Keratinocyte (primary cell): Measurements from ENCODE around the gene TTC33. TPM values are rescaled to one million over a fixed set of nuclear protein-coding genes. Genes with fewer than 3 reads are reported as not detected.

Experiments used
- DNase-seq: peaks from one replicate; pipeline ENCODE4 v3.0.0-alpha.2; 2011; ENCODE audit warnings: low read depth, missing footprints, low spot score
- FAIRE-seq: peaks from 2 replicates; lab custom pipeline; 2011; peaks lifted over from hg19 to GRCh38; lab: Jason Lieb, UNC
- H2AFZ ChIP-seq: 2 replicates; pipeline ENCODE4 v1.6.0; 2012; ENCODE audit warnings: low read length, control low read depth, inconsistent platforms; ENCODE audit not compliant: control insufficient read depth
- H3K27ac ChIP-seq: 2 replicates; pipeline ENCODE4 v1.5.1; 2011; ENCODE audit warnings: low read length; ENCODE audit not compliant: control insufficient read depth, insufficient read depth
- H3K27me3 ChIP-seq: 3 replicates; pipeline ENCODE4 v1.6.0; 2011; ENCODE audit warnings: low read length; ENCODE audit not compliant: control insufficient read depth, insufficient read depth; ENCODE audit errors: extremely low read depth
- H3K36me3 ChIP-seq, 2 experiments: 2 replicates in 1 of 2; 3 replicates in 1 of 2; pipeline ENCODE4 v1.5.1; 2011; ENCODE audit warnings: low read length in 2 of 2, mild to moderate bottlenecking in 1 of 2; ENCODE audit not compliant: control insufficient read depth in 2 of 2, insufficient read depth in 2 of 2; ENCODE audit errors: extremely low read depth in 1 of 2
- H3K4me1 ChIP-seq: 3 replicates; pipeline ENCODE4 v1.5.1; 2011; ENCODE audit warnings: low read length; ENCODE audit not compliant: control insufficient read depth, insufficient read depth; ENCODE audit errors: extremely low read depth
- H3K4me2 ChIP-seq: 3 replicates; pipeline ENCODE4 v1.6.0; 2011; ENCODE audit warnings: low read depth, low read length; ENCODE audit not compliant: control insufficient read depth, insufficient read depth; ENCODE audit errors: extremely low read depth
- H3K4me3 ChIP-seq, 3 experiments: fragments of 200-600 bp in 1 of 3; sonication (generic) in 1 of 3; 2 replicates in 2 of 3; 3 replicates in 1 of 3; pipeline ENCODE4 v1.5.1; 2011 to 2016; ENCODE audit warnings: low read length in 3 of 3, mild to moderate bottlenecking in 3 of 3, control low read depth in 2 of 3, inconsistent platforms in 1 of 3, low read depth in 1 of 3, mixed read lengths in 1 of 3, mixed run types in 1 of 3, moderate library complexity in 1 of 3; ENCODE audit not compliant: control insufficient read depth in 2 of 3, insufficient read depth in 2 of 3; ENCODE audit errors: extremely low read depth in 1 of 3
- H3K79me2 ChIP-seq: 2 replicates; pipeline ENCODE4 v1.6.0; 2012; ENCODE audit warnings: low read length; ENCODE audit not compliant: control insufficient read depth, insufficient read depth
- H3K9ac ChIP-seq: 3 replicates; pipeline ENCODE4 v1.6.0; 2011; ENCODE audit warnings: low read length; ENCODE audit not compliant: control insufficient read depth, insufficient read depth; ENCODE audit errors: extremely low read depth
- H3K9me1 ChIP-seq: 3 replicates; pipeline ENCODE4 v1.6.0; 2011; ENCODE audit warnings: low read length; ENCODE audit not compliant: control insufficient read depth, insufficient read depth; ENCODE audit errors: extremely low read depth
- H3K9me3 ChIP-seq: 2 replicates; pipeline ENCODE4 v1.5.1; 2012; ENCODE audit warnings: low read depth, low read length; ENCODE audit not compliant: control insufficient read depth
- H4K20me1 ChIP-seq: 3 replicates; pipeline ENCODE4 v1.6.0; 2011; ENCODE audit warnings: low read length; ENCODE audit not compliant: control insufficient read depth, insufficient read depth; ENCODE audit errors: extremely low read depth
- CTCF ChIP-seq, 3 experiments: IDR thresholded peaks in 1 of 3; conservative IDR thresholded peaks in 1 of 3; optimal IDR thresholded peaks in 1 of 3; 2 replicates in 2 of 3; 3 replicates in 1 of 3; pipeline versions ENCODE3 to v1.5.1; 2011; ENCODE audit warnings: low read length in 3 of 3, mild to moderate bottlenecking in 3 of 3, moderate library complexity in 2 of 3, control low read depth in 1 of 3, inconsistent platforms in 1 of 3; ENCODE audit not compliant: insufficient read depth in 2 of 3; ENCODE audit errors: extremely low read depth in 1 of 3
- EZH2 ChIP-seq: IDR thresholded peaks from one replicate; pipeline ENCODE4 v1.6.1; 2012; ENCODE audit warnings: inconsistent platforms, mild to moderate bottlenecking, low read length, moderate library complexity
- dilution Hi-C: fragments of 300-500 bp; cut with MboI; formaldehyde crosslinking; loops from one replicate; pipeline ENCODE4 v1.7.0; 2020; ENCODE audit warnings: low sequenced_read_pairs; ENCODE audit not compliant: extremely low pct_ligation_motif_present
- polyA plus RNA-seq, 5 experiments: library from polyadenylated mRNA; depleted of rRNA in 3 of 5; stranded (reverse) in 3 of 5; stranded (forward) in 1 of 5; unstranded in 1 of 5; fragments of >200 nt; gene quantifications; 1 replicate in 1 of 5; 2 replicates in 3 of 5; 3 replicates in 1 of 5; pipeline versions ENCODE4 v1.2.1 to v1.2.3, GENCODE V29; 2011 to 2012; ENCODE audit warnings: missing spikeins in 2 of 5, low read depth in 1 of 5, low replicate concordance in 1 of 5

TTC33 gene
- polyA plus RNA-seq, 1 donor (not counting 4 experiments of a cell fraction or from before 2014, with no cell fraction given): 7.1 TPM

GRCh38 chr5:40734986-40735385 lies 20.8 kb downstream of the TTC33 start:
- Histone ChIP-seq H3K36me3 (no peaks in the 10 kb centered on the region), H3K79me2 (no peaks in the 10 kb centered on the region), H3K9ac (no peak overlapping the region), H3K27me3 (no peaks in the 10 kb centered on the region), H3K27ac (no peak overlapping the region), H3K9me1 (no peaks in the 10 kb centered on the region), H3K4me1 (peaks cover 14% of the 10 kb centered on the region), H3K9me3 (no peaks in the 10 kb centered on the region), H3K4me2 (no peak overlapping the region), H4K20me1 (no peaks in the 10 kb centered on the region), H2AFZ (no peak overlapping the region), H3K4me3 (no peak overlapping the region)
- no peak for FAIRE-seq
- DNase-seq: no peak
- TF ChIP-seq CTCF (optimal IDR thresholded peaks at IDR 0.05 in 1 of 3, IDR thresholded peaks at IDR 0.05 in 1 of 3, conservative IDR thresholded peaks at IDR 0.05 in 1 of 3; ENCODE audit: extremely low read depth in 1 of 3, insufficient read depth in 2 of 3, low read length in 3 of 3): no peak
- no peak for TF ChIP-seq EZH2
- dilution Hi-C loops: no loop called here

GRCh38 chr5:40733879-40734563 lies 21.7 kb downstream of the TTC33 start:
- FAIRE-seq: no peak
- Histone ChIP-seq H3K9ac (no peak overlapping the region), H3K4me3 (no peak overlapping the region), H3K27ac (no peak overlapping the region), H3K9me1 (no peaks in the 10 kb centered on the region), H3K4me1 (peaks cover 14% of the 10 kb centered on the region), H3K36me3 (no peaks in the 10 kb centered on the region), H3K9me3 (no peaks in the 10 kb centered on the region), H2AFZ (no peak overlapping the region), H3K79me2 (no peaks in the 10 kb centered on the region), H3K4me2 (no peak overlapping the region), H3K27me3 (no peaks in the 10 kb centered on the region), H4K20me1 (no peaks in the 10 kb centered on the region)
- DNase-seq: no peak
- no peak for TF ChIP-seq CTCF (optimal IDR thresholded peaks at IDR 0.05 in 1 of 3, IDR thresholded peaks at IDR 0.05 in 1 of 3, conservative IDR thresholded peaks at IDR 0.05 in 1 of 3; ENCODE audit: extremely low read depth in 1 of 3, insufficient read depth in 2 of 3, low read length in 3 of 3)
- dilution Hi-C loops: no loop called here
